B cell (primary cell): Measurements from ENCODE around the gene WDR48.

ENCODE experiments used
- CTCF ChIP-seq: fragments of 200-600 bp; IDR thresholded peaks from one replicate; pipeline ENCODE4 v1.8.0; 2022; ENCODE audit warnings: antibody characterized with exemption, mild to moderate bottlenecking
- EZH2 ChIP-seq: IDR thresholded peaks from 2 replicates; pipeline ENCODE4 v1.6.1; 2012; ENCODE audit warnings: borderline replicate concordance, low read depth, mild to moderate bottlenecking, moderate library complexity, low read length; ENCODE audit not compliant: insufficient read depth, poor library complexity, severe bottlenecking

GRCh38 chr3:39134305-39134704, 82.5 kb downstream of the WDR48 start:
- TF ChIP-seq CTCF (no peak), EZH2 (no peak)
